HG02798 (cell line): ENCODE measurements around the gene RNF213.
"Not testable (repeated sequence)": the region's sequence is repeated elsewhere in the genome, so short reads cannot be mapped to it uniquely, and the experiment has no call there.

Source experiments
- ATAC-seq: cut with Tn5 transposase; IDR thresholded peaks from one replicate; pipeline ENCODE4 v1.9.1; 2021; ENCODE audit warnings: mild to moderate bottlenecking; ENCODE audit not compliant: unreplicated experiment, poor library complexity

Gene RNF213

GRCh38 chr17:80312621-80313135, 52.0 kb downstream of the RNF213 start:
- no peak for ATAC-seq

GRCh38 chr17:80313160-80313829, 52.6 kb downstream of the RNF213 start:
- ATAC-seq, result no peak

GRCh38 chr17:80313946-80314345, 53.3 kb downstream of the RNF213 start:
- ATAC-seq, result not testable (repeated sequence)

GRCh38 chr17:80315517-80316182, 55.0 kb downstream of the RNF213 start:
- ATAC-seq, result no peak

GRCh38 chr17:80316431-80316830, 55.8 kb downstream of the RNF213 start:
- no peak for ATAC-seq

GRCh38 chr17:80316927-80317705, 56.5 kb downstream of the RNF213 start:
- no peak for ATAC-seq

- no peak for ATAC-seq
Measured at GRCh38 chr17:80317706-80317980, 57.0 kb downstream of the RNF213 start.

GRCh38 chr17:80318166-80318565, 57.5 kb downstream of the RNF213 start:
- ATAC-seq, result no peak

- ATAC-seq, result no peak
Measured at GRCh38 chr17:80319262-80319998, 58.8 kb downstream of the RNF213 start.

GRCh38 chr17:80319999-80320344, 59.3 kb downstream of the RNF213 start:
- ATAC-seq, result no peak

- no peak for ATAC-seq
Measured at GRCh38 chr17:80320496-80320895, 59.8 kb downstream of the RNF213 start.

GRCh38 chr17:80322864-80323263, 62.2 kb downstream of the RNF213 start:
- no peak for ATAC-seq

- ATAC-seq, result no peak
Measured at GRCh38 chr17:80323982-80324381, 63.3 kb downstream of the RNF213 start.

- no peak for ATAC-seq
Measured at GRCh38 chr17:80327518-80327917, 66.9 kb downstream of the RNF213 start.

GRCh38 chr17:80328634-80329380, 68.2 kb downstream of the RNF213 start:
- ATAC-seq, result no peak

- ATAC-seq, result not testable (repeated sequence)
Measured at GRCh38 chr17:80329421-80329820, 68.8 kb downstream of the RNF213 start.

GRCh38 chr17:80330276-80330675, 69.6 kb downstream of the RNF213 start:
- no peak for ATAC-seq

- not testable (repeated sequence) for ATAC-seq
Measured at GRCh38 chr17:80330938-80331337, 70.3 kb downstream of the RNF213 start.

- no peak for ATAC-seq
Measured at GRCh38 chr17:80331820-80332219, 71.2 kb downstream of the RNF213 start.
